Right lobe of liver (tissue), 6 donors: Measurements from ENCODE around the gene MFAP2. TPM values are rescaled to one million over a fixed set of nuclear protein-coding genes. Genes with fewer than 3 reads are reported as not detected.
"Not testable (repeated sequence)": the region's sequence is repeated elsewhere in the genome, so short reads cannot be mapped to it uniquely, and the experiment has no call there.

Experiments used
- ATAC-seq, 4 donors: fragments of 200-7000 bp; cut with Tn5 transposase; one replicate each; pipeline ENCODE4 v1.9.1; 2020; ENCODE audit warnings: mild to moderate bottlenecking in 4 of 4, moderate library complexity in 4 of 4
- DNase-seq, 3 donors: peaks; one replicate each; pipeline ENCODE4 v3.0.0-alpha.2; 2020
- H3K27ac ChIP-seq, 3 donors: fragments of 200-600 bp; one replicate each; pipeline ENCODE4 v1.8.0; 2022
- H3K27me3 ChIP-seq, 2 donors: fragments of 200-600 bp; one replicate each; pipeline ENCODE4 v1.8.0; 2022
- H3K36me3 ChIP-seq, 4 donors: fragments of 200-600 bp; sonication (generic) in 1 of 4; one replicate each; pipeline versions ENCODE4 v1.5.1 to v1.8.0; 2017 to 2022; ENCODE audit warnings: control low read depth in 1 of 4
- H3K4me1 ChIP-seq, 4 donors: fragments of 200-600 bp; sonication (generic) in 1 of 4; one replicate each; pipeline versions ENCODE4 v1.5.1 to v1.8.0; 2017 to 2022; ENCODE audit warnings: control low read depth in 1 of 4
- H3K4me3 ChIP-seq, 3 donors: fragments of 200-600 bp; one replicate each; pipeline ENCODE4 v1.8.0; 2022
- H3K9me3 ChIP-seq, 4 donors: fragments of 200-600 bp; sonication (generic) in 1 of 4; one replicate each; pipeline versions ENCODE4 v1.5.1 to v1.8.0; 2017 to 2022; ENCODE audit warnings: control low read depth in 1 of 4
- POLR2A ChIP-seq: fragments of 450-650 bp; IDR thresholded peaks from one replicate; pipeline ENCODE4 v1.6.1; 2017; ENCODE audit warnings: antibody characterized with exemption, mild to moderate bottlenecking
- WGBS: methylation state at CpG from one replicate; pipeline ENCODE4 v1.1.6; 2018; ENCODE audit warnings: low coverage, low lambda C conversion rate; ENCODE audit not compliant: insufficient coverage; ENCODE audit errors: missing lambda C conversion rate; 5-methylcytosine and 5-hydroxymethylcytosine counted together
- intact Hi-C, 2 donors: fragments of 100-400 bp; cut with DNase I; formaldehyde crosslinking; loops; one replicate each; pipeline versions ENCODE4 v1.11.2 to v1.14.1; 2022
- total RNA-seq, 6 experiments: library from RNA; depleted of rRNA in 2 of 6; stranded (reverse); fragments of >200 nt in 2 of 6; fragmentation: NEBNext Ultra II Directional in 3 of 6; extraction: Animal tissue kit (Norgen Biotek cat#: 25700) in 3 of 6; gene quantifications; one replicate each; pipeline versions ENCODE4 v1.1.0 to v1.2.4, GENCODE V29; 2016 to 2023
- TF ChIP-seq, protein P1 (sequence below), 4 donors: fragments of 200-600 bp in 3 of 4; fragments of 450-650 bp in 1 of 4; IDR thresholded peaks; one replicate each; pipeline versions ENCODE4 v1.5.1 to v1.8.0; 2016 to 2022; ENCODE audit warnings: antibody characterized with exemption in 4 of 4, mild to moderate bottlenecking in 2 of 4
- donor health status: DM: no; HTN: yes; CAD: no.
- donor health status: DM: no; HTN: no; CAD: no.
- donor health status: DM: no; HTN: no; CAD: no.
- donor health status: DM: no; HTN: yes; CAD: no.
- donor health status: DM: no; HTN: yes; CAD: no.

MFAP2 gene
- total RNA-seq, 6 experiments from 2014 or later: 0.35 to 1.3 (median 1.2) TPM; not detected in 3

DNA sequence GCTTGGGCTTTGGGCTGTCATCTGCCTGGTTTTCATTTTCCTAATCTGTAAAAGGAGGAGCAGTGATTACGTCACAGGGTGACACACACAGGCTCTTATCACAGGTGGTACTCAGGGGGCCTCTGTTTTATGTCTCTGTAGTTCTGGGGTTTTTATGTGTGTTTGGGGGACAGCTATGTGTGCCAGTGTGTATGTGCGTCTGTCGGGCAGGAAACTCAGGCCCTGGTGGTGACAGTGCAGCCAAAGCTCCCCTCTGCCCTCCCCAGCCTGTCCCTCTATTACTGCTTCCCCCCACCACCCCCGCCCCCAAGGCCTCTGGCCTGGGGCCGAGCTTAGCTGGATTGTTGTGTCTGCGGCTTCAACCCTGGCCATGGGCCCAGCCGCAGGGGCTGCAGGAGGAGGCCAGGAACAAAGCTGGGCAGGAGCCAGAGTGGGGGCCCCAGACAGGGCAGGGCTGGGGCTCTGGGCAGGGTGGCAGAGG, 13.3 kb downstream of the MFAP2 start:
- TF ChIP-seq, protein P1, sequence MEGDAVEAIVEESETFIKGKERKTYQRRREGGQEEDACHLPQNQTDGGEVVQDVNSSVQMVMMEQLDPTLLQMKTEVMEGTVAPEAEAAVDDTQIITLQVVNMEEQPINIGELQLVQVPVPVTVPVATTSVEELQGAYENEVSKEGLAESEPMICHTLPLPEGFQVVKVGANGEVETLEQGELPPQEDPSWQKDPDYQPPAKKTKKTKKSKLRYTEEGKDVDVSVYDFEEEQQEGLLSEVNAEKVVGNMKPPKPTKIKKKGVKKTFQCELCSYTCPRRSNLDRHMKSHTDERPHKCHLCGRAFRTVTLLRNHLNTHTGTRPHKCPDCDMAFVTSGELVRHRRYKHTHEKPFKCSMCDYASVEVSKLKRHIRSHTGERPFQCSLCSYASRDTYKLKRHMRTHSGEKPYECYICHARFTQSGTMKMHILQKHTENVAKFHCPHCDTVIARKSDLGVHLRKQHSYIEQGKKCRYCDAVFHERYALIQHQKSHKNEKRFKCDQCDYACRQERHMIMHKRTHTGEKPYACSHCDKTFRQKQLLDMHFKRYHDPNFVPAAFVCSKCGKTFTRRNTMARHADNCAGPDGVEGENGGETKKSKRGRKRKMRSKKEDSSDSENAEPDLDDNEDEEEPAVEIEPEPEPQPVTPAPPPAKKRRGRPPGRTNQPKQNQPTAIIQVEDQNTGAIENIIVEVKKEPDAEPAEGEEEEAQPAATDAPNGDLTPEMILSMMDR (IDR thresholded peaks at IDR 0.05): no peak
- TF ChIP-seq POLR2A: no peak
- Histone ChIP-seq H3K27me3 (no peaks in the 10 kb centered on the region), H3K27ac (no peak overlapping the region), H3K36me3 (no peaks in the 10 kb centered on the region), H3K4me1 (no peaks in the 10 kb centered on the region), H3K9me3 (no peaks in the 10 kb centered on the region), H3K4me3 (no peak overlapping the region)
- 67% methylated on average over 1 of the region's 7 CpGs for WGBS
- intact Hi-C loops: loop anchor here (10.0 kb wide), 2 partner anchors 48 to 68 kb away; partner anchors contain the start of gene ATP13A2 (in 1 of the 2)
- DNase-seq (no peak), ATAC-seq (no peak)

DNA sequence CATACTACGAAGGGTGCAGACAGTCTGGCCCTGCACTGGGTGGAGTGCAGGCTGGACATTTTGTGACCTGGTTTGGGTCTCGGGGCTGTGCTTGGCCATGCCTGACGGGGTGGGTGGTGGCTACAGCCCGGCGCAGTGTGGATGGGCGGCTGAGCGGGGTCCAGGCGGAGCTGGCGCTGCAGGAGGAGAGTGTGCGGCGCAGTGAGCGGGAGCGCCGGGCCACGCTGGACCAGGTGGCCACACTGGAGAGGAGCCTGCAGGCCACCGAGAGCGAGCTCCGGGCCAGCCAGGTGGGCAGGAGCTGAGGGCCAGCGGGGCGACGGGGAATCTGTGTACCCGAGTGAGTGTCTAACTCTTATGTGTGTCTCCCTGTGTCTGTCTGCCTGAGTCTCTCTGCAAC, 14.1 kb downstream of the MFAP2 start:
- H3K9me3 ChIP-seq: no peaks in the 10 kb centered on the region
- 99% methylated on average over 16 of the region's 22 CpGs for WGBS
- H3K4me3 ChIP-seq: no peak overlapping the region
- ATAC-seq: no peak
- DNase-seq: no peak
- no peak overlapping the region for H3K27ac ChIP-seq
- intact Hi-C loops: loop anchor here (10.0 kb wide), 2 partner anchors 49 to 69 kb away; partner anchors contain the start of gene ATP13A2 (in 1 of the 2)
- no peaks in the 10 kb centered on the region for H3K4me1 ChIP-seq
- H3K36me3 ChIP-seq: no peaks in the 10 kb centered on the region
- H3K27me3 ChIP-seq: no peaks in the 10 kb centered on the region
- TF ChIP-seq POLR2A: no peak
- TF ChIP-seq, protein P1 (IDR thresholded peaks at IDR 0.05): no peak

DNA sequence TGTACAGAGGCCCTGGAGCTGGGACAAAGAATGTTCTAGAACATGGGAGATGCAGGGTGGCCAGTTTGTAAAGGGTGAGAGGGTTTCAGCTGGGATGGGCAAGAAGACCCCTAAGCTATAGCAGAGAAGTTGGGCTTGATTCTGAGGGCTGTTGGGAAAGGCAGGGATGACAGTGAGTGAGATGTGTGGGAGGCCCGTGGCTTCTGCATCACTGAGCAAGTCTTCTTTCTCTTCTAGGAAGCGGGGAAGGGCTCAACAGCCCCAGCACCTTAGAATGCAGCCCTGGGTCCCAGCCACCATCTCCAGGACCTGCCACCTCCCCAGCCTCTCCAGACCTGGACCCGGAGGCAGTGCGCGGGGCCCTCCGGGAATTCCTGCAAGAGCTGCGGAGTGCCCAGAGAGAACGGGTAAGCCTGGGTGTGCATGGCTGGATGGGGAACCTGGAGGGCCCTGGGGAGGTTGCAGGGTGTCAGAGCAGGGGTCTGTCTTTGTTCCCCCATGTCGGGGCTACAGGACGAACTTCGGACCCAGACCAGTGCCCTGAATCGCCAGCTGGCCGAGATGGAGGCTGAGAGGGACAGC, 14.8 kb downstream of the MFAP2 start:
- H3K4me1 ChIP-seq: no peaks in the 10 kb centered on the region
- WGBS: 95% methylated on average over 4 of the region's 13 CpGs
- no peak overlapping the region for H3K4me3 ChIP-seq
- H3K36me3 ChIP-seq: no peaks in the 10 kb centered on the region
- TF ChIP-seq, protein P1 (IDR thresholded peaks at IDR 0.05): no peak
- TF ChIP-seq POLR2A: no peak
- ATAC-seq: no peak
- no peak for DNase-seq
- H3K27me3 ChIP-seq: no peaks in the 10 kb centered on the region
- no peak overlapping the region for H3K27ac ChIP-seq
- intact Hi-C loops: loop anchor here (10.0 kb wide), 2 partner anchors 49 to 69 kb away; partner anchors contain the start of gene ATP13A2 (in 1 of the 2)
- no peaks in the 10 kb centered on the region for H3K9me3 ChIP-seq

DNA sequence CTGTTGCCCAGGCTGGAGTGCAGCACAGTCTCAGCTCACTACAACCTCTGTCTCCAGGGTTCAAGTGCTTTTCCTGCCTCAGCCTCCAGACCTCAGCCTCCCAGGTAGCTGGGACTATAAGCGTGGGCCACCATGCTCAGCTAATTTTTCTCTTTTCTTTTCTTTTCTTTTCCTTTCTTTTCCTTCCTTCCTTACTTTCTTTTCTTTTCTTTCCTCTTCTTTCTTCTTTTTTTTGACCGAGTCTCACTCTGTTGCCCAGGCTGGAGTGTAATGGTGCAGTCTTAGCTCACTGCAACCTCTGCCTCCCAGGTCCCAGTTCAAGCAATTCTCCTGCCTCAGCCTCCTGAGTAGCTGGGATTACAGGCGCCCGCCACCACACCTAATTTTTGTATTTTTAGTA, 16.3 kb downstream of the MFAP2 start:
- not testable (repeated sequence) for H3K36me3 ChIP-seq, H3K4me3 ChIP-seq, DNase-seq, H3K27ac ChIP-seq, H3K4me1 ChIP-seq, ATAC-seq, H3K9me3 ChIP-seq, H3K27me3 ChIP-seq
- intact Hi-C loops: loop anchor here (10.0 kb wide), 2 partner anchors 51 to 71 kb away; partner anchors contain the start of gene ATP13A2 (in 1 of the 2)
- WGBS: 100% methylated on average over 4 of the region's 4 CpGs
